ENCODE data around the gene BOD1L1.

The BOD1L1 gene

DNA sequence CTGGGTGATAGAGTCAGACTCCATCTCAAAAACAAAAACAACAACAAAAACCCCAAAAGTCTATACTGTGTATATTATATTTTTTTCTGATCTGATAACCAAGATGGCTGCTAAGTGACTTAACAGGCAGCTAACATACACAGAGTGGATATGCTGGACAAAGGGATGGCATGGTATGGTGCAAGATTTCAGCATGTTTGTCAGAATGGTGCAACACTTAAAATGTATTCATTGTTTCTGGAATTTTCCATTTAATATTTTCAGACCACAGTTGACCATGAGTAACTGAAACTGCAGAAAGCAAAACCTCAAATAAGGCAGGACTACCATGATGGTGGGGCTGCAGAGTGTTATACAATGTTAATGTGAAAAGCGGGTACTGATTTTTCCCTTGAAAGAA lies 6.1 kb upstream of the BOD1L1 start:
- H3K9me3 Mint-ChIP-seq, result no peaks in the 10 kb centered on the region
- H3K4me3 Mint-ChIP-seq, result no peak overlapping the region
- H3K4me1 Mint-ChIP-seq, result peaks cover 1% of the 10 kb centered on the region
- H3K36me3 Mint-ChIP-seq (ENCODE audit: low read depth), result no peaks in the 10 kb centered on the region
- no peak for DNase-seq
- peaks cover 50% of the 10 kb centered on the region for H3K27me3 Mint-ChIP-seq (ENCODE audit: low read depth, poor library complexity)
- H3K27ac Mint-ChIP-seq, result no peak overlapping the region
- TF ChIP-seq, protein P1, sequence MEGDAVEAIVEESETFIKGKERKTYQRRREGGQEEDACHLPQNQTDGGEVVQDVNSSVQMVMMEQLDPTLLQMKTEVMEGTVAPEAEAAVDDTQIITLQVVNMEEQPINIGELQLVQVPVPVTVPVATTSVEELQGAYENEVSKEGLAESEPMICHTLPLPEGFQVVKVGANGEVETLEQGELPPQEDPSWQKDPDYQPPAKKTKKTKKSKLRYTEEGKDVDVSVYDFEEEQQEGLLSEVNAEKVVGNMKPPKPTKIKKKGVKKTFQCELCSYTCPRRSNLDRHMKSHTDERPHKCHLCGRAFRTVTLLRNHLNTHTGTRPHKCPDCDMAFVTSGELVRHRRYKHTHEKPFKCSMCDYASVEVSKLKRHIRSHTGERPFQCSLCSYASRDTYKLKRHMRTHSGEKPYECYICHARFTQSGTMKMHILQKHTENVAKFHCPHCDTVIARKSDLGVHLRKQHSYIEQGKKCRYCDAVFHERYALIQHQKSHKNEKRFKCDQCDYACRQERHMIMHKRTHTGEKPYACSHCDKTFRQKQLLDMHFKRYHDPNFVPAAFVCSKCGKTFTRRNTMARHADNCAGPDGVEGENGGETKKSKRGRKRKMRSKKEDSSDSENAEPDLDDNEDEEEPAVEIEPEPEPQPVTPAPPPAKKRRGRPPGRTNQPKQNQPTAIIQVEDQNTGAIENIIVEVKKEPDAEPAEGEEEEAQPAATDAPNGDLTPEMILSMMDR (IDR thresholded peaks at IDR 0.05), result no peak

DNA sequence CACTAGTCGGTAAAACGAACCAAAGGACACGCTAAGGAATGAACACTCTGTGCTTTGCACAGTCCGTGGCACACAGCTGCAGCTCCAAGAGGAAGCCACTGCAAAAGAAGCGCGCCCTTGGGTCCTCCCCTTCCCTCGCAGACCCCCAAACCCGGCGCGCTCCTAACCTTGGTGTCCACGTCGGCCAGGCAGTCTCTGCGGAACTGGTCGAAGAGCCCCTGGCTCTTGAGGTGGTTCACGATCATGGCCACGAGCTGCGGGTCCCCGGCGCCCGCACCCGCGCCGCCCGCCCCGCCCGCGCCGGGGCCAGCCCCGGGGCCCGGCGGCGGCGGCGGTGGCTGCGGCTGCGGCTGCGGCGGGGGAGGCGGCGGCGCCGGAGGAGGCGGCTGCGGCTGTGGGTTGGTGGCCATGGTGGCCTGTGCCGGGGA lies 333 bp downstream of the BOD1L1 start:
- Mint-ChIP-seq H3K27ac (peak overlapping the region; percentile 98), H3K9me3 (no peaks in the 10 kb centered on the region), H3K4me3 (peak overlapping the region; percentile 97), H3K36me3 (ENCODE audit: low read depth) (no peaks in the 10 kb centered on the region), H3K27me3 (ENCODE audit: low read depth, poor library complexity) (peaks cover 12% of the 10 kb centered on the region), H3K4me1 (peaks cover 28% of the 10 kb centered on the region)
- peak; percentile 69 for DNase-seq
- TF ChIP-seq, protein P1 (IDR thresholded peaks at IDR 0.05), result no peak

DNA sequence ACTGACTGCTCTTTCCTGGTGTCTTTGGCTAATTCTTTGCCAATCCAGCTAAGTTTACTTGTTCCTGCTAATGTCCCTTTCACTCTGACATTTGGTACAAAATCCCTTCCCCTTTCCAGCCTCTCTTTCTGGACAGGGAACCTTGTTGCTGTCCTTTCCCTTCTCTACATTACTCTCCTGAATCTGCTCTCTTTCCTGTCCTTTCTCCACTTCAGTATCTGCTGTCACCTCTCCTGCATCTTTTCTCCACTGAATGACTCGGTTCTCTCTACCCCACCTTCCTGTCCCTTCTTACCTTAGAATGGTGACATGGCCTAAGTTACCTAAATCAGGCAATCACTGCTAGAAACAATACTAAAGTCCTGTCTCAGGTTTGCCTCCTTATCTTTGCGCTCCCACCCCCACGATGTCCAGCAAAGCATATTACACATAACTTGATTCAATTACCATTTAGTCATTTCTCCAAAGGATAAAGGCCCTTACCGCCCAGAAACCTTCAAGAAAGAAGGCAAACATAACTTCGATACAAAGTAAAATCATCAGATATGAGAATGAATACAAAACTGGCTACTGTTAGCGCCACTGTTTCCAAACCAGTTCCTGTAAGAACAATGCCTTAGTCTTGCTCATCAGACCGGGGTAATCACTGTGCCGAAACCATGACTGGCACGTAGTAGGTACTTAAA lies 890 bp downstream of the BOD1L1 start:
- TF ChIP-seq, protein P1 (IDR thresholded peaks at IDR 0.05), result no peak
- H3K27ac Mint-ChIP-seq, result peak overlapping the region; percentile 3
- peaks cover 28% of the 10 kb centered on the region for H3K4me1 Mint-ChIP-seq
- peak overlapping the region; percentile 89 for H3K4me3 Mint-ChIP-seq
- H3K36me3 Mint-ChIP-seq (ENCODE audit: low read depth), result no peaks in the 10 kb centered on the region
- H3K9me3 Mint-ChIP-seq, result no peaks in the 10 kb centered on the region
- H3K27me3 Mint-ChIP-seq (ENCODE audit: low read depth, poor library complexity), result peaks cover 8% of the 10 kb centered on the region
- no peak for DNase-seq

DNA sequence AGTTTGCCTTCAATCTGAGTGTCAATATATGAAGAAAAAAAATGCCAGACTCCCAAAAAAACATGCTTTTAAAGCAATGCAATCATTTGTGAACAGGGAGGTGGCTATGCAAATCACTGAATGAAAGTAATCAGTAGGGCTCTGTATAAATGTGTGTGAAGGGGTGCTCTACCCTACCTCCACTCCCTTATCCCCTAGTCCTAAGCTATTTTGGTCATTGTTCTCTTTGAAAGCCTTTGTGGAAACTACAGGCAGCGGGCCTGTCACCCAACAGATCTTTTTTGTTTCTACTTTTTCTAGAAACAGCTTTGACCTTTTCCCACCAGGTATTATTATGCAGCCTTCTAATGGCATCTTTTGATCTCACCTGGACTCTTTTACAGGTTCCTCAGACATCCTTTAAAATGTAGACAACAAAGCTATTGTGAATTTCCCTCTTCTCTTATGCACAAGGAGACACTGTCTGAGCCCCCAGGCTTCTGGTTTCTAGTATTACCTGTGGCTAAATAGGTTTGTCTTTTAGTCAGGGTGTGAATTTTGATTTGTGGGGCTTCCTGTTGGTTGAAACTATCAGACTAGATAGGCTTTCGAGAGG lies 9.2 kb downstream of the BOD1L1 start:
- Mint-ChIP-seq H3K27me3 (ENCODE audit: low read depth, poor library complexity) (no peaks in the 10 kb centered on the region), H3K27ac (no peak overlapping the region), H3K4me3 (no peak overlapping the region), H3K9me3 (no peaks in the 10 kb centered on the region), H3K4me1 (no peaks in the 10 kb centered on the region), H3K36me3 (ENCODE audit: low read depth) (peaks cover 27% of the 10 kb centered on the region)
- DNase-seq, result no peak
- TF ChIP-seq, protein P1 (IDR thresholded peaks at IDR 0.05), result no peak

DNA sequence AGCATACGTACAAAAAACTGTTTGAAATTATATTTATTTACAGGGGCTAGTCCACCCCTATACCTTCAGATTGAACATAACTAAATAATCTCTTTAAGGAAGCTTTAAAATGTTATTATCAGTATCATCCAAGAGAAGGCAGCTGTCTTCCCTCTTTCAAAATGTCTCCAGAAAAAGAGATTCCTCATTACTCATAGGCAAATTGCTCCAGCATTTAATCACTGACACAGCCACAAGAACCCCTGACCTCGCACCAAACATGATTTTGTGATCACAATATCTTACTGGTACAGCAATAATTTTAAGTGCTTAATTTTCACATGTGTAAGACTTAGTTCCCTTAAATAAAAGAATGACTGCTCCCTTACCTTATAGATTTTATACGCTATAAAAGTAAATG lies 9.7 kb downstream of the BOD1L1 start:
- TF ChIP-seq, protein P1 (IDR thresholded peaks at IDR 0.05), result no peak
- Mint-ChIP-seq H3K36me3 (ENCODE audit: low read depth) (peaks cover 29% of the 10 kb centered on the region), H3K27ac (no peak overlapping the region), H3K27me3 (ENCODE audit: low read depth, poor library complexity) (no peaks in the 10 kb centered on the region), H3K4me1 (peaks cover 1% of the 10 kb centered on the region), H3K9me3 (no peaks in the 10 kb centered on the region), H3K4me3 (no peak overlapping the region)
- DNase-seq, result no peak

DNA sequence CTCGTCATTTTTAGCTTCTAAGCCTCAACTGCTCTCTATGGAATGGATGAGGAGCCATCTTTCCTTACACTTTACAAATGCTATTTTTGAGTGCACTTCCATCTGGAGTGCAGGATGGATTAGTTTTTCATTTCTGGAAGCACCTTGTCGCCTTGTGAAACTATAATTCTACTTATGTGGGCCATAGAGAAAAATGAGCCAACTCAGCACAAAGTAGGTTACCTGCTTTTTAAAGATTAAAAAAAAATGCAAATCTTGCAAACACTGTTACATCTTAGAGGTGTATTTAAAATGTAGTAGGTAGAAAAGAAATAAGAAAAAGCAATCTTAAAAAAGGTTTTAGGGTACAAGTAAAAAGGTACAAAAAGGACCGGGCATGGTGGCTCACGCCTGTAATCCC lies 10.9 kb downstream of the BOD1L1 start:
- Mint-ChIP-seq H3K27me3 (ENCODE audit: low read depth, poor library complexity) (no peaks in the 10 kb centered on the region), H3K36me3 (ENCODE audit: low read depth) (peaks cover 40% of the 10 kb centered on the region), H3K4me1 (peaks cover 9% of the 10 kb centered on the region), H3K9me3 (no peaks in the 10 kb centered on the region), H3K27ac (no peak overlapping the region), H3K4me3 (no peak overlapping the region)
- no peak for DNase-seq
- TF ChIP-seq, protein P1 (IDR thresholded peaks at IDR 0.05), result no peak
